ENCODE results near the gene PMS1.

DNA sequence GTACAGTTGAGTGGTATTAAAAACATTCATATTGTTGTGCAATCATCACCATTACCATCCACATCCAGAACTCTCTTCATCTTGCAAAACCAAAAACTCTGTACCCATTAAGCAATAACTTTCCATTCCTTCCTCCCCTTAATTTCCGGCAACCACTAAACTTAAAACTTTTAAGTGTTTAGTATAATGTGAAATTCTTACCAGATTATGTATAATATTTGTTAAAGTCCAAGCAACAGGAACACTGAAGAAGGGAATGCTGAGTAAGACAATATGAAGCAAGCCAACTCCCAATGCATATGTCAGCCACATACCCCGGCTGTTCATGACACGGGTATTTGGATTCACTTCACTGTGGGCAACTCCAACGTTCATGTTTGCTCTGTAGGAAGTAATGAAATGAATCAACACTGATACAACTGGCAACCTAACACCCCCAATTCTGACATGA lies 2.0 kb upstream of the PMS1 start:
- TF ChIP-seq EP300 (IDR thresholded peaks at IDR 0.05) (no peak), POLR2A (IDR thresholded peaks at IDR 0.05; ENCODE audit: low read depth) (no peak)
